Fibroblast of villous mesenchyme (primary cell): ENCODE measurements around the gene TRAF3. TPM values are rescaled to one million over a fixed set of nuclear protein-coding genes. Genes with fewer than 3 reads are reported as not detected.

Experiments used
- DNase-seq: peaks from one replicate; pipeline ENCODE4 v3.0.0-alpha.2; 2010; ENCODE audit warnings: low read depth
- H3K4me3 ChIP-seq: 2 replicates; pipeline ENCODE4 v1.5.1; 2011; ENCODE audit warnings: low read depth, mild to moderate bottlenecking, low read length
- CTCF ChIP-seq: IDR thresholded peaks from 2 replicates; pipeline ENCODE4 v1.5.1; 2012; ENCODE audit warnings: low read depth, mild to moderate bottlenecking, low read length; ENCODE audit not compliant: insufficient read depth
- total RNA-seq: library from RNA; depleted of rRNA; stranded (reverse); fragments of >200 nt; gene quantifications from 2 replicates; pipeline ENCODE4 v1.2.3, GENCODE V29; 2012

Gene TRAF3
- total RNA-seq, 1 donor, result 30.7 TPM

GRCh38 chr14:102948698-102949061 is 171.4 kb downstream of the TRAF3 start:
- DNase-seq, result no peak
- H3K4me3 ChIP-seq, result no peak overlapping the region
- no peak for TF ChIP-seq CTCF

- TF ChIP-seq CTCF, result no peak
- no peak overlapping the region for H3K4me3 ChIP-seq
- DNase-seq, result no peak
Observed at GRCh38 chr14:102949062-102949800, 172.0 kb downstream of the TRAF3 start.

GRCh38 chr14:102949801-102950451 is 172.7 kb downstream of the TRAF3 start:
- no peak for TF ChIP-seq CTCF
- no peak for DNase-seq
- H3K4me3 ChIP-seq, result no peak overlapping the region

GRCh38 chr14:102951034-102951433 is 173.8 kb downstream of the TRAF3 start:
- DNase-seq, result no peak
- no peak for TF ChIP-seq CTCF
- H3K4me3 ChIP-seq, result no peak overlapping the region

- no peak overlapping the region for H3K4me3 ChIP-seq
- TF ChIP-seq CTCF, result no peak
- no peak for DNase-seq
Observed at GRCh38 chr14:102951799-102952198, 174.6 kb downstream of the TRAF3 start.

GRCh38 chr14:102952276-102952675 is 175.0 kb downstream of the TRAF3 start:
- H3K4me3 ChIP-seq, result no peak overlapping the region
- TF ChIP-seq CTCF, result no peak
- no peak for DNase-seq

- no peak for TF ChIP-seq CTCF
- DNase-seq, result no peak
- H3K4me3 ChIP-seq, result no peak overlapping the region
Observed at GRCh38 chr14:102953100-102953499, 175.9 kb downstream of the TRAF3 start.
